ENCODE data around the gene PMEPA1. TPM values are rescaled to one million over a fixed set of nuclear protein-coding genes. Genes with fewer than 3 reads are reported as not detected.

The PMEPA1 gene
- total and polyA plus RNA-seq, 2 experiments from 2014 or later = 7.3 to 15.4 TPM

GRCh38 chr20:57627339-57627738, 82.5 kb downstream of the PMEPA1 start:
- no peak overlapping the region for H3K4me3 ChIP-seq
- Mint-ChIP-seq H3K36me3 (ENCODE audit: low read depth) (no peaks in the 10 kb centered on the region; the same call in 1 of the 3 replicates), H3K4me3 (no peak overlapping the region), H3K4me1 (peaks cover 9% of the 10 kb centered on the region), H3K27me3 (ENCODE audit: insufficient read depth, low read depth, poor library complexity) (peaks cover 2% of the 10 kb centered on the region), H3K9me3 (peaks cover 14% of the 10 kb centered on the region; the same call in 2 of the 3 replicates), H3K27ac (no peak overlapping the region)
- H3F3A ChIP-seq (replicated peaks; ENCODE audit: low read depth) = no peaks in the 10 kb centered on the region
- no peaks in the 10 kb centered on the region for H3K27me3 ChIP-seq (ENCODE audit: insufficient read depth)
- H3K4me1 ChIP-seq (ENCODE audit: insufficient read depth) = peaks cover 8% of the 10 kb centered on the region
- H3K36me3 ChIP-seq (ENCODE audit: insufficient read depth) = no peaks in the 10 kb centered on the region
- no peak overlapping the region for H3K27ac ChIP-seq (ENCODE audit: low read depth)
- H2AFZ ChIP-seq = no peak overlapping the region
- no peaks in the 10 kb centered on the region for H4K20me1 ChIP-seq (replicated peaks; ENCODE audit: insufficient read depth)
- H3K79me2 ChIP-seq (replicated peaks; ENCODE audit: insufficient read depth) = no peaks in the 10 kb centered on the region
- no peak overlapping the region for H3K4me2 ChIP-seq
- DNase-seq (ENCODE audit: low spot score) (no peak), ATAC-seq (no peak)
- TF ChIP-seq JUNB (IDR thresholded peaks at IDR 0.05; ENCODE audit: unreplicated experiment) = no peak
- no peak for TF ChIP-seq EZH2phosphoT487 (IDR thresholded peaks at IDR 0.05; ENCODE audit: unreplicated experiment)
- no peak for TF ChIP-seq CREB1 (CRISPR knock-in tag; IDR thresholded peaks at IDR 0.05; ENCODE audit: low read depth)
- TF ChIP-seq EZH2 (IDR thresholded peaks at IDR 0.05; ENCODE audit: low read depth, unreplicated experiment) = no peak
- TF ChIP-seq ETS1 (IDR thresholded peaks at IDR 0.05) = no peak
- no peak for TF ChIP-seq REST (IDR thresholded peaks at IDR 0.05; ENCODE audit: unreplicated experiment)
- no peak for TF ChIP-seq STAT1 (IDR thresholded peaks at IDR 0.05; ENCODE audit: unreplicated experiment)
- no peak for TF ChIP-seq NANOG (IDR thresholded peaks at IDR 0.05; ENCODE audit: borderline replicate concordance)
- TF ChIP-seq ZNF462 (CRISPR knock-in tag; IDR thresholded peaks at IDR 0.05) = no peak
- peaks cover 8% of the 10 kb centered on the region; the same call in 1 of the 2 replicates for H3K9me2 ChIP-seq (ENCODE audit: insufficient read depth)

Measured in GM23338 (cell line).